Measurements from ENCODE around the gene NAV3. TPM values are rescaled to one million over a fixed set of nuclear protein-coding genes. Genes with fewer than 3 reads are reported as not detected.

The NAV3 gene
- total RNA-seq, 4 donors from 2014 or later: 4.6 to 10.7 (median 6.6) TPM

GRCh38 chr12:78198896-78199295 lies 368.2 kb downstream of the NAV3 start:
- H3K27me3 ChIP-seq: no peaks in the 10 kb centered on the region
- H3K36me3 ChIP-seq: no peaks in the 10 kb centered on the region
- no peak overlapping the region for H3K4me3 ChIP-seq
- H3K4me1 ChIP-seq: no peaks in the 10 kb centered on the region
- WGBS, 2 donors (ENCODE audit: low coverage in 1 of 2): 73 to 78% methylated on average over 1 of the region's 1 CpG
- H3K9me3 ChIP-seq: no peaks in the 10 kb centered on the region
- TF ChIP-seq POLR2A (IDR thresholded peaks at IDR 0.05) (no peak), CTCF (IDR thresholded peaks at IDR 0.05) (no peak), EP300 (IDR thresholded peaks at IDR 0.05) (no peak), POLR2AphosphoS5 (IDR thresholded peaks at IDR 0.05) (no peak)
- H3K27ac ChIP-seq: no peak overlapping the region
- ATAC-seq: no peak

- no peaks in the 10 kb centered on the region for H3K36me3 ChIP-seq
- no peak for TF ChIP-seq POLR2AphosphoS5 (IDR thresholded peaks at IDR 0.05)
- TF ChIP-seq POLR2A (IDR thresholded peaks at IDR 0.05): no peak
- no peak for TF ChIP-seq CTCF (IDR thresholded peaks at IDR 0.05)
- TF ChIP-seq EP300 (IDR thresholded peaks at IDR 0.05): no peak
- no peak for ATAC-seq
- H3K4me3 ChIP-seq: no peak overlapping the region
- 8 to 26% methylated on average over 1 of the region's 1 CpG for WGBS, 2 donors (ENCODE audit: low coverage in 1 of 2)
- no peaks in the 10 kb centered on the region for H3K27me3 ChIP-seq
- no peak overlapping the region for H3K27ac ChIP-seq
- H3K9me3 ChIP-seq: no peaks in the 10 kb centered on the region
- no peaks in the 10 kb centered on the region for H3K4me1 ChIP-seq
Observed at GRCh38 chr12:78199926-78200325, 369.2 kb downstream of the NAV3 start.

GRCh38 chr12:78204926-78205325 lies 374.2 kb downstream of the NAV3 start:
- no peak for ATAC-seq
- WGBS, 2 donors (ENCODE audit: low coverage in 1 of 2): 81 to 85% methylated on average over 4 of the region's 4 CpGs
- no peak overlapping the region for H3K27ac ChIP-seq
- no peaks in the 10 kb centered on the region for H3K4me1 ChIP-seq
- H3K27me3 ChIP-seq: no peaks in the 10 kb centered on the region
- no peaks in the 10 kb centered on the region for H3K9me3 ChIP-seq
- TF ChIP-seq POLR2A (IDR thresholded peaks at IDR 0.05) (no peak), EP300 (IDR thresholded peaks at IDR 0.05) (no peak), CTCF (IDR thresholded peaks at IDR 0.05) (no peak), POLR2AphosphoS5 (IDR thresholded peaks at IDR 0.05) (no peak)
- no peak overlapping the region for H3K4me3 ChIP-seq
- no peaks in the 10 kb centered on the region for H3K36me3 ChIP-seq

GRCh38 chr12:78208092-78208491 lies 377.4 kb downstream of the NAV3 start:
- Histone ChIP-seq H3K4me3 (no peak overlapping the region), H3K9me3 (no peaks in the 10 kb centered on the region), H3K27ac (no peak overlapping the region), H3K27me3 (no peaks in the 10 kb centered on the region), H3K36me3 (no peaks in the 10 kb centered on the region), H3K4me1 (no peaks in the 10 kb centered on the region)
- TF ChIP-seq CTCF (IDR thresholded peaks at IDR 0.05) (no peak), POLR2A (IDR thresholded peaks at IDR 0.05) (no peak), POLR2AphosphoS5 (IDR thresholded peaks at IDR 0.05) (no peak), EP300 (IDR thresholded peaks at IDR 0.05) (no peak)
- ATAC-seq: no peak
- 85 to 88% methylated on average over 6 of the region's 6 CpGs for WGBS, 2 donors (ENCODE audit: low coverage in 1 of 2)

GRCh38 chr12:78209846-78210505 lies 379.3 kb downstream of the NAV3 start:
- Histone ChIP-seq H3K4me3 (no peak overlapping the region), H3K36me3 (no peaks in the 10 kb centered on the region), H3K27me3 (no peaks in the 10 kb centered on the region), H3K4me1 (no peaks in the 10 kb centered on the region), H3K27ac (no peak overlapping the region), H3K9me3 (no peaks in the 10 kb centered on the region)
- ATAC-seq: no peak
- WGBS, 2 donors (ENCODE audit: low coverage in 1 of 2): 55 to 61% methylated on average over 4 to 12 of the region's 12 CpGs
- TF ChIP-seq POLR2A (IDR thresholded peaks at IDR 0.05) (no peak), POLR2AphosphoS5 (IDR thresholded peaks at IDR 0.05) (no peak), EP300 (IDR thresholded peaks at IDR 0.05) (no peak), CTCF (IDR thresholded peaks at IDR 0.05) (no peak)

Measured in gastroesophageal sphincter (tissue), 4 donors.